HG03196 (cell line): ENCODE measurements around the gene SASS6.

Source experiments
- ATAC-seq: cut with Tn5 transposase; IDR thresholded peaks from one replicate; pipeline ENCODE4 v1.9.1; 2021; ENCODE audit not compliant: unreplicated experiment

Gene SASS6

GRCh38 chr1:100115524-100115923 is 17.2 kb downstream of the SASS6 start:
- ATAC-seq: no peak

DNA sequence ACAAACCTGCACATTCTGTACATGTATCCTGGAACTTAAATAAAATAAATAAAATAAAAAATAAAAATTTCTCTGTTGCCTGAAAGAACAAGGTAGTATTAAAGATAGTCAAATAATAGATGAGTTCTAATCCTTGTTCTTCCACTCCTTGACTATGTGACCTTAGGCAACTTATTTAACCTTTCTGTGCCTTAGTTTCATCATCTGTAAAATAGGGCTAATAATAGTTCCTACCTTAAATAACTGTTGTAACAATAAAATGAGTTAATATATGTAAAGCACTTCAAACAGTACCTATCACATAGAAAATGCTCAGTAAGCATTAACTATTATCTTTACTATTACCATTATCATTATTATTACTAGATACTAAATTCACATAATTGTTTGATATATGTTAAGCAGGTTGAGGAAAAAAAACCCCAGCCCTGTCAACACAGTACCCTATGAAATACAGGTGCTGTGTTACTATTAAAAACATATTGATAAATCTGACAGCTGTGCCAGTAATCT is 23.1 kb downstream of the SASS6 start:
- ATAC-seq: no peak

- no peak for ATAC-seq
Observed at GRCh38 chr1:100107696-100108095, 25.0 kb downstream of the SASS6 start.

GRCh38 chr1:100101564-100101963 is 31.2 kb downstream of the SASS6 start:
- ATAC-seq: no peak

- ATAC-seq: no peak
Observed at GRCh38 chr1:100100202-100100601, 32.5 kb downstream of the SASS6 start.

GRCh38 chr1:100090471-100090870 is 42.3 kb downstream of the SASS6 start:
- no peak for ATAC-seq

GRCh38 chr1:100089082-100089481 is 43.6 kb downstream of the SASS6 start:
- ATAC-seq: no peak

GRCh38 chr1:100087396-100087795 is 45.3 kb downstream of the SASS6 start:
- ATAC-seq: no peak

GRCh38 chr1:100080331-100080730 is 52.4 kb downstream of the SASS6 start:
- ATAC-seq: no peak

- ATAC-seq: peak; percentile 40
Observed at GRCh38 chr1:100077531-100077930, 55.2 kb downstream of the SASS6 start.

- peak; percentile 79 for ATAC-seq
Observed at GRCh38 chr1:100076744-100077143, 56.0 kb downstream of the SASS6 start.

DNA sequence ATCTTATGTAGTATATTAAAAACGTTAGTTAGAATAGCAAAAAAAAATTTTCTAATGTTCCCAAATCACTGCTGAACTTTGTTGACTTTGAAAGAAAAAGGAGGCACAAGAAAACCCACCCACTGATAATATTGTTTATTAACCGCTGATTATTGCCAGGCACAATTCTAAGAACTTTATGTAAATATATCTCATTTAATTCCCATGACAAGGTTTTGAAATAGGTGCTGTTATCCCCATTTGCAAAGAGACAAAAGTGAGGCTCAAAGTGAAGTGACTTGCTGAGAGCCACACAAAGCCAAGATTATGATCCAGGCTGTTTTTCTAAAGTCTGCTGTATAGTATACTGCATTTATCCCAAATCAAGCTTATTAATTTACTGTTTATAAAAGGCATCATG is 56.4 kb downstream of the SASS6 start:
- ATAC-seq: no peak

DNA sequence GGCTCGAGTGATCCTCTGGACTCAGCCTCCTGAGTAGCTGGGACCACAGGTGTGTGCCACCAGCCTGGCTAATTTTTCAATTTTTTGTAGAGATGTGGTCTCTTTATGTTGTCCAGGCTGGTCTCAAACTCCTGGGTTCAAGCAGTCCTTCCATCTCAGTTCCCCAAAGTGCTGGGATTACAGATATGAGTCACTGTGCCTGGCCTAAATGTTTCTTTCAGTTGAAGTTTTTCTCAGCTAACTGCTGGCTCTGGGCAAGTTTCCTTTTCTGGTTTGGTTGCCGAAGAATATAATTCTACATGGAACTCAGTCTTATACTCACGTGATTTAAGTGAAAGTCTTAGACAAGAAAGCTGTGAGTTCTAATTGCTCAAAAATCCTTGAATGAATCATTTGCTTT is 57.0 kb downstream of the SASS6 start:
- peak; percentile 41 for ATAC-seq

- ATAC-seq: no peak
Observed at GRCh38 chr1:100074604-100075395, 57.9 kb downstream of the SASS6 start.

DNA sequence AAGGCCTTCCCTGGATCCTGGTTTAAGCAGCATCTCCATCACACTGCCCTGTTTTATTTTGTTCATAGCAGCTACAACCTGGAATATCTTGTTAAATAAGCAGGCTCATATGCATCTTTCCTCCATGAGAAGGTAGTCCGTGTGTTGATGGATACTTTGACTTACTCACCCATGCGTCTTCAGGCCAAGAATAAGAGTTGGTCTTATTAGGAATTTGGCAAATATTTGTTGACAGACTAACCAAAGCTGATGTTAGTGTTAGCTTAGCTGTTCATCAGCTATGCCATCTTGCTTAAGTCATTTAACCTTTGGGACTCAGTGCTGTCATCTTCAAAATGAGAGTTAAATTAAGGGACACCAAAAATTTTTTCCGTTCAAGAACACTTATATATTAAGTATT is 59.2 kb downstream of the SASS6 start:
- ATAC-seq: no peak

- no peak for ATAC-seq
Observed at GRCh38 chr1:100070201-100070939, 62.4 kb downstream of the SASS6 start.

DNA sequence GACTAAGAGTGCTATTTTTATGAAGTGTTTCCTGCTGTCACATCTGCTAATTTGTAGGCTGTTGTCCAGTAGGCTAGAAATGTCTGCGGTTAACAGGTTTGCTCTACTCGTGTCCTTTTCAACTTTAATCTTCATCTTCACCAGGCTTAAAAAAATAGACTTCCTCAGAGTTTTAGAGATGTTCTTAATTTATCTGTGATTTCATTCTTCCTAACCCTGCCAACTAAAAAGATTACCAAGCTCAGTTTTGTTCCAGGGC is 66.8 kb downstream of the SASS6 start:
- ATAC-seq: no peak

- ATAC-seq: no peak
Observed at GRCh38 chr1:100065183-100065968, 67.4 kb downstream of the SASS6 start.

- ATAC-seq: no peak
Observed at GRCh38 chr1:100061681-100062080, 71.0 kb downstream of the SASS6 start.

- no peak for ATAC-seq
Observed at GRCh38 chr1:100053727-100054126, 79.0 kb downstream of the SASS6 start.

- no peak for ATAC-seq
Observed at GRCh38 chr1:100053119-100053518, 79.6 kb downstream of the SASS6 start.

GRCh38 chr1:100051893-100052292 is 80.8 kb downstream of the SASS6 start:
- no peak for ATAC-seq
